ENCODE results near the gene REV3L.

DNA sequence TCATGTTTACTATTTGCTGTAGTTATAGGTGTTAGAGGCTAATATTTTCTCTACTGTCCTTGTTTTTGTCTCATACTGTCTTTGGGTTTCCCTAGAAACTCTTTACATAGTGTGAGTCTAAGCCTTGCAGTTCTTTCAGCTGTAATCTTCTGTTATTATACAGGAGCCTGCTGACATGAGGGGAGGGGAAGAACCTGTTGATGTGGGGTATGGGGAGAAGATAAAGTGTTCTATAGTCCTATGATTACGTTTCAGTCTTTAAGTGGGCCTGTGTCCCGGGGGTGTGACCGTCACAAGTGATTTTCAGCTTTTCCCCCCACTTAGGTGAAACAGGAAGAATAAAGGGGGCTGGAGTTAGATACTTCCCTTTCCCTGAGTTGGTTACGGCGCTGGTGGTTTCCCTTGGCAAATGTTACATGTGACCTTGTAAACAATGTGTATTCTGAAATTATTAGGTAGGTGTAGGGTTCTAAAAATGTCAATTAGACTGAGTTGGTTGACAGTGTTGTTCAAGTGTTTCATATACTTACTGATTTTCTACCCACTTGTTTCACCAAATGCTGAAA is 41.3 kb downstream of the REV3L start:
- TF ChIP-seq, protein P1, sequence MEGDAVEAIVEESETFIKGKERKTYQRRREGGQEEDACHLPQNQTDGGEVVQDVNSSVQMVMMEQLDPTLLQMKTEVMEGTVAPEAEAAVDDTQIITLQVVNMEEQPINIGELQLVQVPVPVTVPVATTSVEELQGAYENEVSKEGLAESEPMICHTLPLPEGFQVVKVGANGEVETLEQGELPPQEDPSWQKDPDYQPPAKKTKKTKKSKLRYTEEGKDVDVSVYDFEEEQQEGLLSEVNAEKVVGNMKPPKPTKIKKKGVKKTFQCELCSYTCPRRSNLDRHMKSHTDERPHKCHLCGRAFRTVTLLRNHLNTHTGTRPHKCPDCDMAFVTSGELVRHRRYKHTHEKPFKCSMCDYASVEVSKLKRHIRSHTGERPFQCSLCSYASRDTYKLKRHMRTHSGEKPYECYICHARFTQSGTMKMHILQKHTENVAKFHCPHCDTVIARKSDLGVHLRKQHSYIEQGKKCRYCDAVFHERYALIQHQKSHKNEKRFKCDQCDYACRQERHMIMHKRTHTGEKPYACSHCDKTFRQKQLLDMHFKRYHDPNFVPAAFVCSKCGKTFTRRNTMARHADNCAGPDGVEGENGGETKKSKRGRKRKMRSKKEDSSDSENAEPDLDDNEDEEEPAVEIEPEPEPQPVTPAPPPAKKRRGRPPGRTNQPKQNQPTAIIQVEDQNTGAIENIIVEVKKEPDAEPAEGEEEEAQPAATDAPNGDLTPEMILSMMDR (IDR thresholded peaks at IDR 0.05; ENCODE audit: low read depth, low read length, poor library complexity, severe bottlenecking): no peak
- no peak for TF ChIP-seq EZH2phosphoT487 (IDR thresholded peaks at IDR 0.05; ENCODE audit: borderline replicate concordance, low read length)
